ENCODE results near the gene SCAF11.

SCAF11 gene

GRCh38 chr12:45974171-45974719 lies 16.1 kb downstream of the SCAF11 start:
- no peak for DNase-seq (ENCODE audit: low read depth)
- no peak for TF ChIP-seq MYC (IDR thresholded peaks at IDR 0.05; ENCODE audit: low read depth, low read length)
- TF ChIP-seq POLR2A (IDR thresholded peaks at IDR 0.05; ENCODE audit: extremely low read depth, insufficient read length), result no peak
- no peak for TF ChIP-seq CTCF (IDR thresholded peaks at IDR 0.05; ENCODE audit: low read depth, low read length)
- no peak for TF ChIP-seq MAX (IDR thresholded peaks at IDR 0.05; ENCODE audit: low read depth, low read length)
- H3K4me3 ChIP-seq (ENCODE audit: low read depth, low read length), result no peak overlapping the region

- H3K4me3 ChIP-seq (ENCODE audit: low read depth, low read length), result no peak overlapping the region
- TF ChIP-seq MYC (IDR thresholded peaks at IDR 0.05; ENCODE audit: low read depth, low read length) (no peak), POLR2A (IDR thresholded peaks at IDR 0.05; ENCODE audit: extremely low read depth, insufficient read length) (no peak), MAX (IDR thresholded peaks at IDR 0.05; ENCODE audit: low read depth, low read length) (no peak), CTCF (IDR thresholded peaks at IDR 0.05; ENCODE audit: low read depth, low read length) (no peak)
- DNase-seq (ENCODE audit: low read depth), result no peak
Observed at GRCh38 chr12:45973526-45973925, 16.8 kb downstream of the SCAF11 start.

- DNase-seq (ENCODE audit: low read depth), result no peak
- TF ChIP-seq MAX (IDR thresholded peaks at IDR 0.05; ENCODE audit: low read depth, low read length), result no peak
- TF ChIP-seq POLR2A (IDR thresholded peaks at IDR 0.05; ENCODE audit: extremely low read depth, insufficient read length), result no peak
- TF ChIP-seq MYC (IDR thresholded peaks at IDR 0.05; ENCODE audit: low read depth, low read length), result no peak
- no peak for TF ChIP-seq CTCF (IDR thresholded peaks at IDR 0.05; ENCODE audit: low read depth, low read length)
Observed at GRCh38 chr12:45970391-45970790, 20.0 kb downstream of the SCAF11 start.

GRCh38 chr12:45969084-45969483 lies 21.3 kb downstream of the SCAF11 start:
- TF ChIP-seq POLR2A (IDR thresholded peaks at IDR 0.05; ENCODE audit: extremely low read depth, insufficient read length), result no peak
- TF ChIP-seq MAX (IDR thresholded peaks at IDR 0.05; ENCODE audit: low read depth, low read length), result no peak
- TF ChIP-seq CTCF (IDR thresholded peaks at IDR 0.05; ENCODE audit: low read depth, low read length), result no peak
- no peak for TF ChIP-seq MYC (IDR thresholded peaks at IDR 0.05; ENCODE audit: low read depth, low read length)
- no peak overlapping the region for H3K4me3 ChIP-seq (ENCODE audit: low read depth, low read length)
- no peak for DNase-seq (ENCODE audit: low read depth)

More at GRCh38 chr12:45970391-45970790, 20.0 kb downstream of the SCAF11 start:
- H3K4me3 ChIP-seq (ENCODE audit: low read depth, low read length), result no peak overlapping the region

- TF ChIP-seq POLR2A (IDR thresholded peaks at IDR 0.05; ENCODE audit: extremely low read depth, insufficient read length) (no peak), MAX (IDR thresholded peaks at IDR 0.05; ENCODE audit: low read depth, low read length) (no peak), CTCF (IDR thresholded peaks at IDR 0.05; ENCODE audit: low read depth, low read length) (no peak), MYC (IDR thresholded peaks at IDR 0.05; ENCODE audit: low read depth, low read length) (no peak)
- peak; percentile 19 for DNase-seq (ENCODE audit: low read depth)
- H3K4me3 ChIP-seq (ENCODE audit: low read depth, low read length), result no peak overlapping the region
Observed at GRCh38 chr12:45966486-45966885, 23.9 kb downstream of the SCAF11 start.

Data from NB4 (cell line).